Measurements from ENCODE around the gene MISP. TPM values are rescaled to one million over a fixed set of nuclear protein-coding genes. Genes with fewer than 3 reads are reported as not detected.

Gene MISP
- total and polyA plus RNA-seq, 2 of the 4 experiments (the other 2 are of a cell fraction) = not detected

DNA sequence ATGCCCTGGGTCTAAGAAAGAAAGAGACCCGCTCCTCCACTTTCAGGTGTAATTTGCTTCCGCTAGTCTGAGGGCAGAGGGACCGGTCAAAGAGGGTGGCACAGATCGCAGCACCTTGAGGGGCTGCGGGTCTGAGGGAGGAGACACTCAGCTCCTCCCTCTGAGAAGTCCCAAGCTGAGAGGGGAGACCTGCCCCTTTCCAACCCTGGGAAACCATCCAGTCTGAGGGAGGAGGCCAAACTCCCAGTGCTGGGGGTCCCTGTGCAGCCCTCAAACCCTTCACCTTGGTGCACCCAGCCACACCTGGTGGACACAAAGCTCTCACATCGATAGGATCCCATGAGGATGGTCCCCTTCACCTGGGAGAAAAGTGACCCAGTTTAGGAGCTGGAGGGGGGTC, 13.0 kb downstream of the MISP start:
- ChIA-PET POLR2A (ENCODE audit: unreplicated experiment) (no interaction called here), CTCF (no interaction called here)
- Histone ChIP-seq H2BK120ac (ENCODE audit: low read depth, low read length) (no peak overlapping the region), H3K9me1 (ENCODE audit: insufficient read depth, low read length) (no peaks in the 10 kb centered on the region), H4K8ac (ENCODE audit: low read depth in 2 of 2, low read length in 2 of 2) (no peak overlapping the region), H2AK9ac (replicated peaks; ENCODE audit: low read depth, low read length, poor library complexity) (no peak overlapping the region), H4K91ac (ENCODE audit: insufficient read depth, low read depth, low read length) (no peak overlapping the region), H3K4ac (ENCODE audit: low read depth, low read length) (no peak overlapping the region), H2AK5ac (ENCODE audit: low read depth, low read length) (no peak overlapping the region), H3K4me1 (ENCODE audit: control insufficient read depth, insufficient read depth, low read length) (no peaks in the 10 kb centered on the region), H3K9me3 (ENCODE audit: control insufficient read depth, insufficient read depth, low read length) (peaks cover 5% of the 10 kb centered on the region; the same call in 1 of the 2 replicates), H2BK15ac (ENCODE audit: low read depth, low read length) (no peak overlapping the region), H3K36me3 (ENCODE audit: control insufficient read depth, insufficient read depth, low read length) (no peaks in the 10 kb centered on the region), H3K27ac (ENCODE audit: insufficient read depth, low read length) (no peak overlapping the region), H3K18ac (ENCODE audit: low read depth, low read length) (no peak overlapping the region), H3K27me3 (ENCODE audit: control insufficient read depth, insufficient read depth, low read length) (no peaks in the 10 kb centered on the region; the same call in 1 of the 2 replicates), H4K20me1 (ENCODE audit: insufficient read depth, low read length) (no peaks in the 10 kb centered on the region), H2BK5ac (ENCODE audit: low read depth, low read length, poor library complexity, severe bottlenecking) (no peak overlapping the region), H3K56ac (ENCODE audit: extremely low read depth, insufficient read depth, low read length) (no peak overlapping the region), H2AFZ (replicated peaks; ENCODE audit: low read length, poor library complexity) (no peak overlapping the region), H2BK20ac (ENCODE audit: low read depth, low read length) (no peak overlapping the region), H3K23ac (ENCODE audit: low read depth, low read length) (no peak overlapping the region), H3K4me3 (ENCODE audit: insufficient read depth, low read depth, low read length) (no peak overlapping the region), H3K4me2 (ENCODE audit: low read depth, low read length) (no peak overlapping the region), H3K79me1 (ENCODE audit: low read depth in 1 of 2, low read length in 2 of 2) (no peaks in the 10 kb centered on the region), H3K14ac (replicated peaks; ENCODE audit: low read depth, low read length) (no peak overlapping the region), H3K9ac (ENCODE audit: low read depth, low read length) (no peak overlapping the region), H4K5ac (ENCODE audit: low read depth, low read length) (no peak overlapping the region)
- DNase-seq = no peak
- intact Hi-C loops (cut with micrococcal nuclease) = no loop called here
- in situ Hi-C loops (cut with MboI; ENCODE audit: low sequenced_read_pairs) = loop anchor here (10.0 kb wide), 1 partner anchor 221 kb away; the partner anchor contains the start of gene WDR18
- 92% methylated on average over 2 of the region's 6 CpGs; no CpG with 5 or more reads in 1 of the 2 experiments for WGBS, 2 experiments (ENCODE audit: extremely low coverage in 2 of 2, insufficient read length in 1 of 2)
- no peak for ATAC-seq (ENCODE audit: low read depth)
- dilution Hi-C loops (cut with HindIII; ENCODE audit: low sequenced_read_pairs, unreplicated experiment) = no loop called here
- TF ChIP-seq MXI1 (IDR thresholded peaks at IDR 0.05; ENCODE audit: borderline replicate concordance, low read depth, low read length) = no peak
- no peak for TF ChIP-seq POLR2A (IDR thresholded peaks at IDR 0.05; ENCODE audit: low read depth, low read length)
- TF ChIP-seq NFE2L2 (IDR thresholded peaks at IDR 0.05; ENCODE audit: low read depth, low read length) = no peak
- BruUV-seq (replicated peaks) = no TSS peak
